Upper lobe of right lung (tissue), 1 donor: ENCODE results near the gene SLX4IP. TPM values are rescaled to one million over a fixed set of nuclear protein-coding genes. Genes with fewer than 3 reads are reported as not detected.

ENCODE experiments used
- ATAC-seq: fragments of 200-7000 bp; cut with Tn5 transposase; one replicate; pipeline ENCODE4 v1.9.1; 2020; ENCODE audit warnings: mild to moderate bottlenecking, moderate library complexity
- DNase-seq: peaks from one replicate; pipeline ENCODE4 v3.0.0-alpha.2; 2020
- H3K27ac ChIP-seq: fragments of 200-600 bp; one replicate; pipeline ENCODE4 v1.8.0; 2022
- H3K27me3 ChIP-seq: fragments of 200-600 bp; one replicate; pipeline ENCODE4 v1.8.0; 2022; ENCODE audit warnings: mild to moderate bottlenecking
- H3K36me3 ChIP-seq: fragments of 200-600 bp; one replicate; pipeline ENCODE4 v1.8.0; 2022
- H3K4me1 ChIP-seq: fragments of 200-600 bp; one replicate; pipeline ENCODE4 v1.8.0; 2022
- H3K4me3 ChIP-seq: fragments of 200-600 bp; one replicate; pipeline ENCODE4 v1.8.0; 2022; ENCODE audit warnings: mild to moderate bottlenecking
- H3K9me3 ChIP-seq: fragments of 200-600 bp; one replicate; pipeline ENCODE4 v1.8.0; 2022
- intact Hi-C: fragments of 100-400 bp; cut with DNase I; formaldehyde crosslinking; loops from one replicate; pipeline ENCODE4 v1.11.0; 2022
- total RNA-seq: library from RNA; stranded (reverse); fragmentation: NEBNext Ultra II Directional; extraction: Animal tissue kit (Norgen Biotek cat#: 25700); gene quantifications from one replicate; pipeline ENCODE4 v1.2.1, GENCODE V29; 2021
- TF ChIP-seq, protein P1 (sequence below): fragments of 200-600 bp; IDR thresholded peaks from one replicate; pipeline ENCODE4 v1.8.0; 2022; ENCODE audit warnings: antibody characterized with exemption
- donor health status: DM: no; HTN: yes; CAD: no; lungs with severe emphysema.

SLX4IP gene
- total RNA-seq, 1 donor from 2014 or later: 5.4 TPM

GRCh38 chr20:10667560-10668167, 232.6 kb downstream of the SLX4IP start:
- no peak for ATAC-seq
- no peaks in the 10 kb centered on the region for H3K27me3 ChIP-seq
- intact Hi-C loops: no loop called here
- H3K27ac ChIP-seq: no peak overlapping the region
- no peaks in the 10 kb centered on the region for H3K9me3 ChIP-seq
- no peak overlapping the region for H3K4me3 ChIP-seq
- peaks cover 37% of the 10 kb centered on the region for H3K36me3 ChIP-seq
- TF ChIP-seq, protein P1, sequence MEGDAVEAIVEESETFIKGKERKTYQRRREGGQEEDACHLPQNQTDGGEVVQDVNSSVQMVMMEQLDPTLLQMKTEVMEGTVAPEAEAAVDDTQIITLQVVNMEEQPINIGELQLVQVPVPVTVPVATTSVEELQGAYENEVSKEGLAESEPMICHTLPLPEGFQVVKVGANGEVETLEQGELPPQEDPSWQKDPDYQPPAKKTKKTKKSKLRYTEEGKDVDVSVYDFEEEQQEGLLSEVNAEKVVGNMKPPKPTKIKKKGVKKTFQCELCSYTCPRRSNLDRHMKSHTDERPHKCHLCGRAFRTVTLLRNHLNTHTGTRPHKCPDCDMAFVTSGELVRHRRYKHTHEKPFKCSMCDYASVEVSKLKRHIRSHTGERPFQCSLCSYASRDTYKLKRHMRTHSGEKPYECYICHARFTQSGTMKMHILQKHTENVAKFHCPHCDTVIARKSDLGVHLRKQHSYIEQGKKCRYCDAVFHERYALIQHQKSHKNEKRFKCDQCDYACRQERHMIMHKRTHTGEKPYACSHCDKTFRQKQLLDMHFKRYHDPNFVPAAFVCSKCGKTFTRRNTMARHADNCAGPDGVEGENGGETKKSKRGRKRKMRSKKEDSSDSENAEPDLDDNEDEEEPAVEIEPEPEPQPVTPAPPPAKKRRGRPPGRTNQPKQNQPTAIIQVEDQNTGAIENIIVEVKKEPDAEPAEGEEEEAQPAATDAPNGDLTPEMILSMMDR: no peak
- H3K4me1 ChIP-seq: peaks cover 49% of the 10 kb centered on the region
- no peak for DNase-seq

DNA sequence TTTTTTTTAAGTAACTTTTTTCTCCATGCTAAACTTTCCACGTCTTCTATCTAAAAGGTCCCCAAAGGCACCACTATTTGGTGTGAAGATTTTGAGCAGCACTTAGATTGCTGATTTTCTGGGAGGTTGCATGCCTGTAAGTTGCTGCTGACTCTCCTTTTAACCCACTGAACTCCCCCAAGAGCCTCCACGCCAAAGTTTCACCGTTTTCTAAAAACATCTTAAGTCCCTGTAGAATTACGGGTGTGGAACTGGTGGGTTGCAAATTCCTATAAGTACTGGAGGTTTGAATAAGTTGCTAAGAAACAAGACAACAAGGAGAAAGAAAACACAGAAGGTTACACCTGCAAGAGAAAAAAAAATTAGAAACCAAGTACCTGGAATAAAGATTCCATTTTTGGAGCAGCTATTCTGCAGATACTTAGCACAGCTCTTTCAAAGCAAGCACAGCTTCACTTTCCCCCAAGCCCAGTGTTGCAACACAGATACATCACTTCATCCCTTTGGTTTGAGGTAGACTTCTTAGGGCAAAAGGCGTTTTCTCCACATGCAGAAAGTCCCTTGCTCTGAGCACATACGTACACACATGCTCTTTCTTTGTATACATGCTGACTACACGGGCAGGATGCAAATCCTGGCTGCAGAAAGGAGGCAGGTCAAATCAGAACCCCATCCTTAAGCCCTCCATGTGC, 233.7 kb downstream of the SLX4IP start:
- H3K27me3 ChIP-seq: no peaks in the 10 kb centered on the region
- H3K4me3 ChIP-seq: no peak overlapping the region
- H3K36me3 ChIP-seq: peaks cover 26% of the 10 kb centered on the region
- H3K9me3 ChIP-seq: no peaks in the 10 kb centered on the region
- no peak overlapping the region for H3K27ac ChIP-seq
- intact Hi-C loops: no loop called here
- TF ChIP-seq, protein P1: no peak
- peaks cover 49% of the 10 kb centered on the region for H3K4me1 ChIP-seq
- ATAC-seq (no peak), DNase-seq (no peak)

- H3K27ac ChIP-seq: peak overlapping the region; percentile 97
- intact Hi-C loops: loop anchor here (5.0 kb wide), 1 partner anchor 602 kb away; no protein-coding TSS in a partner anchor
Measured at GRCh38 chr20:10669843-10670446, 234.8 kb downstream of the SLX4IP start.

DNA sequence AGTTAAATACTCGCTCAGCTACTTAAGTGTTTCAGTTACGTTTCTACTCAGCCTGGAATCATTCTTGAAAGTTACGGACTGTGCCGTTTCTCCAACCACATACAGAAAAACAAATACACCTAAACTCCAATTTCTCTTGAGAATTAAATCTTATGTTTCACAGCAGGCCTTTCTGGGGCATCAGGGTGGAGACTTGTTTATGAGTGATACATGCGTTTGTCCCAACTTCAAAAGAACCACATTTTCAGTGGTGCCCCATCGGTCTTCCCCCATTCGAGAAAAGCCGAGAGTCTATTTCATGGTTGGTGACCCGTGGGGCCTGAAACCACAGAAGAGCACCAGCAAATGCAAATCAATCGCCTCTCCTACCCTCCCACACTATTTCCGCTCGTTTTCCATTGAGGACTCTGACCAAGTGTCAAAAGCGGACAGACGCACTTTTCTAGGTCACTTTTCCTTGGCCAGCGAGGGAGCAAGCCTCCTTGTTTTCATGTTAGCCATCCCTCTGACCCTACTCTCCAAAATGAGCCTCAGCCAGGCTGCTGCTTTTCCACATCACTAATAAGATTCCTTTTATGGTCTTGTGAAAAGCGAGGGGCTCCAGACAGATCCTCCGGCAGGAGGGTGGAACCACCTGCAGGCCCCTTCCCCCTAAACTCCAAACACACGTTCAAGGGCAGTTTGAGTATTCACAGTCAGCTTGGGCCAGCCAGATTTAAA, 235.6 kb downstream of the SLX4IP start:
- DNase-seq: no peak
- peaks cover 42% of the 10 kb centered on the region for H3K4me1 ChIP-seq

More at GRCh38 chr20:10669843-10670446, 234.8 kb downstream of the SLX4IP start:
- no peak for ATAC-seq
- Histone ChIP-seq H3K36me3 (peaks cover 25% of the 10 kb centered on the region), H3K9me3 (no peaks in the 10 kb centered on the region), H3K4me3 (peak overlapping the region; percentile 91), H3K27me3 (no peaks in the 10 kb centered on the region), H3K4me1 (peaks cover 44% of the 10 kb centered on the region)
- TF ChIP-seq, protein P1: no peak
- DNase-seq: no peak

More for the DNA sequence above, 235.6 kb downstream of the SLX4IP start:
- Histone ChIP-seq H3K9me3 (no peaks in the 10 kb centered on the region), H3K27me3 (no peaks in the 10 kb centered on the region), H3K36me3 (peaks cover 25% of the 10 kb centered on the region), H3K27ac (peak overlapping the region; percentile 97), H3K4me3 (peak overlapping the region; percentile 91)
- no peak for ATAC-seq
- intact Hi-C loops: loop anchor here (5.0 kb wide), 1 partner anchor 602 kb away; no protein-coding TSS in a partner anchor
- TF ChIP-seq, protein P1: no peak
